Loucy (cell line): ENCODE data around the gene RORC.

Source experiments
- CTCF ChIP-seq: fragments of 200-600 bp; sonication (generic); conservative IDR thresholded peaks from 2 replicates; pipeline ENCODE4 v1.5.1; 2014; ENCODE audit warnings: mild to moderate bottlenecking, antibody characterized with exemption, low read length
- EZH2phosphoT487 ChIP-seq: fragments of 200-600 bp; IDR thresholded peaks from 2 replicates; pipeline ENCODE4 v1.6.1; 2018; ENCODE audit warnings: antibody characterized with exemption, mild to moderate bottlenecking, moderate library complexity, borderline replicate concordance

GRCh38 chr1:151832318-151832980 lies 847 bp upstream of the RORC start:
- TF ChIP-seq CTCF (no peak), EZH2phosphoT487 (no peak)
